ENCODE results near the gene SLC12A4. TPM values are rescaled to one million over a fixed set of nuclear protein-coding genes. Genes with fewer than 3 reads are reported as not detected.

SLC12A4 gene
- total RNA-seq, 4 donors from 2014 or later, result 10.7 to 83.3 (median 33.6) TPM

GRCh38 chr16:67961551-67961957 is 6.9 kb downstream of the SLC12A4 start:
- Histone ChIP-seq H3K27ac (peak overlapping the region in 2 of 4 donors; percentile 33 to 34), H3K9me3 (no peaks in the 10 kb centered on the region), H3K4me1 (peaks cover 0 to 51% (median under 1%) of the 10 kb centered on the region in 4 donors), H3K4me3 (no peak overlapping the region), H3K36me3 (peaks cover 0 to 28% (median 0%) of the 10 kb centered on the region in 3 donors), H3K27me3 (no peaks in the 10 kb centered on the region)
- TF ChIP-seq POLR2A (IDR thresholded peaks at IDR 0.05) (no peak), CTCF (IDR thresholded peaks at IDR 0.05) (no peak)
- peak in 2 of 3 donors; percentile 75 to 85 for DNase-seq

- Histone ChIP-seq H3K4me1 (peaks cover 0 to 33% (median 0%) of the 10 kb centered on the region in 4 donors), H3K4me3 (no peak overlapping the region), H3K9me3 (no peaks in the 10 kb centered on the region), H3K36me3 (peaks cover 0 to 36% (median 0%) of the 10 kb centered on the region in 3 donors), H3K27ac (peak overlapping the region; percentile 31 to 64 (median 51)), H3K27me3 (no peaks in the 10 kb centered on the region)
- no peak for DNase-seq
- TF ChIP-seq POLR2A (IDR thresholded peaks at IDR 0.05), result no peak
- TF ChIP-seq CTCF (IDR thresholded peaks at IDR 0.05), result no peak
These were observed 8.7 kb downstream of the SLC12A4 start for GRCh38 chr16:67959536-67960329.

- no peak overlapping the region for H3K27ac ChIP-seq
- H3K9me3 ChIP-seq, result no peaks in the 10 kb centered on the region
- peaks cover 0 to 21% (median 0%) of the 10 kb centered on the region in 4 donors for H3K4me1 ChIP-seq
- TF ChIP-seq POLR2A (IDR thresholded peaks at IDR 0.05), result no peak
- TF ChIP-seq CTCF (IDR thresholded peaks at IDR 0.05), result no peak
- DNase-seq, result no peak
- H3K27me3 ChIP-seq, result no peaks in the 10 kb centered on the region
- H3K4me3 ChIP-seq, result no peak overlapping the region
- H3K36me3 ChIP-seq, result peaks cover 0 to 44% (median 0%) of the 10 kb centered on the region in 3 donors
These were observed 10.8 kb downstream of the SLC12A4 start for GRCh38 chr16:67957622-67958021.

GRCh38 chr16:67954421-67955196 is 13.8 kb downstream of the SLC12A4 start:
- H3K4me1 ChIP-seq, result peaks cover 0 to 14% (median 0%) of the 10 kb centered on the region in 4 donors
- TF ChIP-seq POLR2A (IDR thresholded peaks at IDR 0.05) (no peak), CTCF (IDR thresholded peaks at IDR 0.05) (no peak)
- no peaks in the 10 kb centered on the region for H3K9me3 ChIP-seq
- H3K27ac ChIP-seq, result no peak overlapping the region
- no peak overlapping the region for H3K4me3 ChIP-seq
- H3K36me3 ChIP-seq, result peaks cover 0 to 43% (median 0%) of the 10 kb centered on the region in 3 donors
- DNase-seq, result no peak
- H3K27me3 ChIP-seq, result no peaks in the 10 kb centered on the region

GRCh38 chr16:67953641-67954375 is 14.6 kb downstream of the SLC12A4 start:
- Histone ChIP-seq H3K4me3 (no peak overlapping the region), H3K9me3 (no peaks in the 10 kb centered on the region), H3K27ac (no peak overlapping the region), H3K36me3 (peaks cover 0 to 43% (median 0%) of the 10 kb centered on the region in 3 donors), H3K4me1 (peaks cover 0 to 11% (median 0%) of the 10 kb centered on the region in 4 donors), H3K27me3 (no peaks in the 10 kb centered on the region)
- no peak for TF ChIP-seq CTCF (IDR thresholded peaks at IDR 0.05)
- no peak for DNase-seq
